ENCODE measurements around the gene E2F4. TPM values are rescaled to one million over a fixed set of nuclear protein-coding genes. Genes with fewer than 3 reads are reported as not detected.

Gene E2F4
- polyA plus RNA-seq, 2 of the 4 experiments (the other 2 are of a cell fraction) = 65.1 to 66.6 TPM

DNA sequence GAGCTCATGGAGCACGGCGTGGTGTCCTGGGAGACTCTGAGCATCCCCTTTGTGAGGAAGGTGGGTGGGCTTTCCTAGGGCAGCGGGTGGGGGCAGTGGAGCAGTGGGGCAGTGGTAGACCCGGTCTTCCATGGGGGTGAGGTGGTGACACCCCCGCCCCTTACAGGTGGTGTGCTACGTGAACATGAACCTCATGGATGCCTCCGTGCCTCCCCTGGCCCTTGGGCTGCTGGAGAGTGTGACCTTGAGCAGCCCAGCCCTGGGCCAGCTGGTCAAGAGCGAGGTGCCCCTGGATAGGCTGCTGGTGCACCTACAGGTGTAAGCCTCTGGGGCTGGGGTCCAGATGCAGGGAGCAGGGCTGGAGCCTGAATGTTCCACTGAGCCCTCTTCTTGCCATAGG, 8.5 kb downstream of the E2F4 start:
- TF ChIP-seq ESRRA (IDR thresholded peaks at IDR 0.05; ENCODE audit: borderline replicate concordance, low read length) (no peak), NPAS2 (CRISPR knock-in tag; IDR thresholded peaks at IDR 0.05; ENCODE audit: borderline replicate concordance) (no peak), EHMT2 (IDR thresholded peaks at IDR 0.05; ENCODE audit: low read depth) (no peak), KDM1A (IDR thresholded peaks at IDR 0.05; ENCODE audit: low read depth) (no peak), NR3C1 (IDR thresholded peaks at IDR 0.05) (no peak), RARB (CRISPR knock-in tag; IDR thresholded peaks at IDR 0.05) (no peak), BHLHE40 (IDR thresholded peaks at IDR 0.05; ENCODE audit: low read depth, low read length) (no peak), HOXB5 (CRISPR knock-in tag; IDR thresholded peaks at IDR 0.05) (no peak)
- TF ChIP-seq, protein P1, sequence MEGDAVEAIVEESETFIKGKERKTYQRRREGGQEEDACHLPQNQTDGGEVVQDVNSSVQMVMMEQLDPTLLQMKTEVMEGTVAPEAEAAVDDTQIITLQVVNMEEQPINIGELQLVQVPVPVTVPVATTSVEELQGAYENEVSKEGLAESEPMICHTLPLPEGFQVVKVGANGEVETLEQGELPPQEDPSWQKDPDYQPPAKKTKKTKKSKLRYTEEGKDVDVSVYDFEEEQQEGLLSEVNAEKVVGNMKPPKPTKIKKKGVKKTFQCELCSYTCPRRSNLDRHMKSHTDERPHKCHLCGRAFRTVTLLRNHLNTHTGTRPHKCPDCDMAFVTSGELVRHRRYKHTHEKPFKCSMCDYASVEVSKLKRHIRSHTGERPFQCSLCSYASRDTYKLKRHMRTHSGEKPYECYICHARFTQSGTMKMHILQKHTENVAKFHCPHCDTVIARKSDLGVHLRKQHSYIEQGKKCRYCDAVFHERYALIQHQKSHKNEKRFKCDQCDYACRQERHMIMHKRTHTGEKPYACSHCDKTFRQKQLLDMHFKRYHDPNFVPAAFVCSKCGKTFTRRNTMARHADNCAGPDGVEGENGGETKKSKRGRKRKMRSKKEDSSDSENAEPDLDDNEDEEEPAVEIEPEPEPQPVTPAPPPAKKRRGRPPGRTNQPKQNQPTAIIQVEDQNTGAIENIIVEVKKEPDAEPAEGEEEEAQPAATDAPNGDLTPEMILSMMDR (IDR thresholded peaks at IDR 0.05) = no peak
- TF ChIP-seq, protein P2, sequence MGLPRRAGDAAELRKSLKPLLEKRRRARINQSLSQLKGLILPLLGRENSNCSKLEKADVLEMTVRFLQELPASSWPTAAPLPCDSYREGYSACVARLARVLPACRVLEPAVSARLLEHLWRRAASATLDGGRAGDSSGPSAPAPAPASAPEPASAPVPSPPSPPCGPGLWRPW (IDR thresholded peaks at IDR 0.05) = no peak
- TF ChIP-seq, protein P3, sequence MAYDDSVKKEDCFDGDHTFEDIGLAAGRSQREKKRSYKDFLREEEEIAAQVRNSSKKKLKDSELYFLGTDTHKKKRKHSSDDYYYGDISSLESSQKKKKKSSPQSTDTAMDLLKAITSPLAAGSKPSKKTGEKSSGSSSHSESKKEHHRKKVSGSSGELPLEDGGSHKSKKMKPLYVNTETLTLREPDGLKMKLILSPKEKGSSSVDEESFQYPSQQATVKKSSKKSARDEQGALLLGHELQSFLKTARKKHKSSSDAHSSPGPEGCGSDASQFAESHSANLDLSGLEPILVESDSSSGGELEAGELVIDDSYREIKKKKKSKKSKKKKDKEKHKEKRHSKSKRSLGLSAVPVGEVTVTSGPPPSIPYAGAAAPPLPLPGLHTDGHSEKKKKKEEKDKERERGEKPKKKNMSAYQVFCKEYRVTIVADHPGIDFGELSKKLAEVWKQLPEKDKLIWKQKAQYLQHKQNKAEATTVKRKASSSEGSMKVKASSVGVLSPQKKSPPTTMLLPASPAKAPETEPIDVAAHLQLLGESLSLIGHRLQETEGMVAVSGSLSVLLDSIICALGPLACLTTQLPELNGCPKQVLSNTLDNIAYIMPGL (CRISPR knock-in tag; IDR thresholded peaks at IDR 0.05; ENCODE audit: borderline replicate concordance) = no peak
- FAIRE-seq (no peak), DNase-seq (ENCODE audit: low read depth in 1 of 2, low spot score in 1 of 2) (no peak), ATAC-seq (no peak)
- H3K4me2 ChIP-seq = no peak overlapping the region
- H3K9me3 ChIP-seq = no peaks in the 10 kb centered on the region
- H3K4me1 ChIP-seq = peaks cover 12% of the 10 kb centered on the region; the same call in 2 of the 3 replicates
- whole genome bisulfite sequencing (ENCODE audit: missing lambda C conversion rate) = 100% methylated on average over 4 of the region's 8 CpGs
- H3K27ac ChIP-seq = no peak overlapping the region
- H3K4me3 ChIP-seq = no peak overlapping the region
- ChIA-PET POLR2A (no interaction called here), CTCF (interaction anchor here (1.6 to 10.3 kb wide), 3 partner anchors 10 to 32 kb away, joined by 5 to 105 read pairs (median 12); no protein-coding TSS in a partner anchor)

DNA sequence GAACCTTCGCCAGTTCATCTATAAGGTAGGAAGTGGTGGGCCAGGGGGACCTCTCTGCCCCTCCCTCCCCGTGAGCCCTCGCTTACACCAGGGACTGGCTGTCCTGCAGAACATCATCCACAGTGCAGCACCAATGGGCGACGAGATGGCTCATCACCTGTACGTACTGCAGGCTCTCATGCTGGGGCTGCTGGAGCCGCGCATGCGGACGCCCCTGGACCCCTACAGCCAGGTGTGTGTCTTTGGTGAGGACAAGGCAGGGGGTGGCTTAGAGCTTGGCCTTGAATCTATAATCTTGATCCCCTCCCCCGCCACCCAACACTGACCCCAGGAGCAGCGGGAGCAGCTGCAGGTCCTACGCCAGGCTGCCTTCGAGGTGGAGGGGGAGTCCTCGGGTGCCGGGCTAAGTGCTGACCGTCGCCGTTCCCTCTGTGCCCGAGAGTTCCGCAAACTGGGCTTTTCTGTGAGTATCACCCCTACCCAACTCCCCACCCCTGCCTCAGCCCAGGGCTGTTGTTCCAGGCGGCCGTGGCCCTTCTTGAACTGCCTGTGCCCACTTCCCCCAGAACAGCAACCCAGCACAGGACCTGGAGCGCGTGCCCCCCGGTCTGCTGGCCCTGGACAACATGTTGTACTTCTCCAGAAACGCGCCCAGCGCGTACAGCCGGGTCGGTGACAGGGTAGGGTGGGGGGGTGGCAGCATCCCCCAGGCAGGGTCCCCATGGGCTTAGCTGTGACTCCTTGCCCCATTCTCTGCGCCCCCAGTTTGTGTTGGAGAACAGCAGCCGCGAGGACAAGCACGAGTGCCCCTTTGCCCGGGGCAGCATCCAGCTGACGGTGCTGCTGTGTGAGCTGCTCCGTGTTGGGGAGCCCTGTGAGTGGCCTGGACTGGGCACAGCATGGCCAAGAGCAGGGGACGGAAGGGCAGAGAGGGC, 9.7 kb downstream of the E2F4 start:
- POLR2A ChIA-PET = interaction anchor here (1.1 kb wide), 1 partner anchor 25 kb away, joined by 3 read pairs; the partner anchor contains the start of gene TMEM208
- Histone ChIP-seq H3K9me3 (no peaks in the 10 kb centered on the region), H3K27ac (no peak overlapping the region), H3K4me2 (no peak overlapping the region), H3K4me1 (peaks cover 14% of the 10 kb centered on the region; the same call in 2 of the 3 replicates), H3K4me3 (no peak overlapping the region)
- FAIRE-seq (no peak), ATAC-seq (no peak), DNase-seq (ENCODE audit: low read depth in 1 of 2, low spot score in 1 of 2) (no peak)
- WGBS (ENCODE audit: missing lambda C conversion rate) = 96% methylated on average over 26 of the region's 40 CpGs
- CTCF ChIA-PET = interaction anchor here (1.0 to 10.3 kb wide), 7 partner anchors 9 to 184 kb away, joined by 3 to 105 read pairs (median 3); partner anchors contain the start of gene TMEM208
- TF ChIP-seq, protein P4, sequence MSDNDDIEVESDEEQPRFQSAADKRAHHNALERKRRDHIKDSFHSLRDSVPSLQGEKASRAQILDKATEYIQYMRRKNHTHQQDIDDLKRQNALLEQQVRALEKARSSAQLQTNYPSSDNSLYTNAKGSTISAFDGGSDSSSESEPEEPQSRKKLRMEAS (IDR thresholded peaks at IDR 0.05) = no peak

DNA sequence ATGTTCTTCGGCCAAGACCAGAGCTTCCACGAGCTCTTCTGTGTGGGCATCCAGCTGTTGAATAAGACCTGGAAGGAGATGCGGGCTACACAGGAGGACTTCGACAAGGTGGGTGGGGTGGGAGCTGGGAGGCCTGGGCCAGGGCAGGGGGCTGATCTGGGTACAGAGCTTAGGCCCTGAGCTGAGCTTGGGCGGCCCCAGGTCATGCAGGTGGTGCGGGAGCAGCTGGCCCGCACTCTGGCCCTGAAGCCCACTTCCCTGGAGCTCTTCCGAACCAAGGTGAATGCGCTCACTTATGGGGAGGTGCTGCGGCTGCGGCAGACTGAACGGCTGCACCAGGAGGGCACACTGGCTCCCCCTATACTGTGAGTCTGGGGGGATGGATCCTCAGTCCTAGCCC, 10.5 kb downstream of the E2F4 start:
- CTCF ChIA-PET = interaction anchor here (1.0 to 2.7 kb wide), 6 partner anchors 8 to 248 kb away, joined by 3 to 12 read pairs (median 4); partner anchors contain the start of gene TMEM208
- 93% methylated on average over 9 of the region's 12 CpGs for WGBS (ENCODE audit: missing lambda C conversion rate)
- FAIRE-seq (no peak), DNase-seq (ENCODE audit: low read depth in 1 of 2, low spot score in 1 of 2) (no peak), ATAC-seq (no peak)
- no peak for TF ChIP-seq ZFP36 (IDR thresholded peaks at IDR 0.05; ENCODE audit: borderline replicate concordance, partially characterized antibody)
- no peak for TF ChIP-seq NPAS2 (CRISPR knock-in tag; IDR thresholded peaks at IDR 0.05; ENCODE audit: borderline replicate concordance)
- TF ChIP-seq RFX5 (IDR thresholded peaks at IDR 0.05) = no peak
- no peak for TF ChIP-seq KDM5A (IDR thresholded peaks at IDR 0.05)
- no peak for TF ChIP-seq ESRRA (IDR thresholded peaks at IDR 0.05; ENCODE audit: borderline replicate concordance, low read length)
- TF ChIP-seq, protein P4 (IDR thresholded peaks at IDR 0.05) = no peak
- no peak for TF ChIP-seq GATA3 (IDR thresholded peaks at IDR 0.05; ENCODE audit: borderline replicate concordance)
- TF ChIP-seq TFCP2L1 (CRISPR knock-in tag; IDR thresholded peaks at IDR 0.05) = no peak
- TF ChIP-seq TP53 (CRISPR knock-in tag; IDR thresholded peaks at IDR 0.05) = no peak
- no peak for TF ChIP-seq PHF8 (IDR thresholded peaks at IDR 0.05; ENCODE audit: borderline replicate concordance, low read depth)
- TF ChIP-seq, protein P5, sequence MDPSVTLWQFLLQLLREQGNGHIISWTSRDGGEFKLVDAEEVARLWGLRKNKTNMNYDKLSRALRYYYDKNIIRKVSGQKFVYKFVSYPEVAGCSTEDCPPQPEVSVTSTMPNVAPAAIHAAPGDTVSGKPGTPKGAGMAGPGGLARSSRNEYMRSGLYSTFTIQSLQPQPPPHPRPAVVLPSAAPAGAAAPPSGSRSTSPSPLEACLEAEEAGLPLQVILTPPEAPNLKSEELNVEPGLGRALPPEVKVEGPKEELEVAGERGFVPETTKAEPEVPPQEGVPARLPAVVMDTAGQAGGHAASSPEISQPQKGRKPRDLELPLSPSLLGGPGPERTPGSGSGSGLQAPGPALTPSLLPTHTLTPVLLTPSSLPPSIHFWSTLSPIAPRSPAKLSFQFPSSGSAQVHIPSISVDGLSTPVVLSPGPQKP (IDR thresholded peaks at IDR 0.05; ENCODE audit: low read depth, low read length) = no peak
- TF ChIP-seq EHF (CRISPR knock-in tag; IDR thresholded peaks at IDR 0.05) = no peak
- no peak for TF ChIP-seq CHD2 (IDR thresholded peaks at IDR 0.05; ENCODE audit: low read length, partially characterized antibody)
- TF ChIP-seq FOSL2 (IDR thresholded peaks at IDR 0.05) = no peak
- no peak for TF ChIP-seq FOSL2 (CRISPR knock-in tag; IDR thresholded peaks at IDR 0.05)
- no peak overlapping the region for H3K4me3 ChIP-seq
- H3K4me1 ChIP-seq = peaks cover 22% of the 10 kb centered on the region
- H3K9me3 ChIP-seq = no peaks in the 10 kb centered on the region
- H3K27ac ChIP-seq = no peak overlapping the region
- no peak overlapping the region for H3K4me2 ChIP-seq
- POLR2A ChIA-PET = interaction anchor here (1.1 kb wide), 1 partner anchor 24 kb away, joined by 3 read pairs; the partner anchor contains the start of gene TMEM208
